Upper lobe of left lung (tissue), 6 donors: ENCODE measurements around the gene KRTAP4-9. TPM values are rescaled to one million over a fixed set of nuclear protein-coding genes. Genes with fewer than 3 reads are reported as not detected.
"Not testable (repeated sequence)": the region's sequence is repeated elsewhere in the genome, so short reads cannot be mapped to it uniquely, and the experiment has no call there.

Experiments
- ATAC-seq, 2 donors: fragments of 200-7000 bp; cut with Tn5 transposase; one replicate each; pipeline ENCODE4 v1.9.1; 2022; ENCODE audit warnings: mild to moderate bottlenecking in 2 of 2, moderate library complexity in 2 of 2; ENCODE audit not compliant: low FRiP score in 2 of 2
- DNase-seq, 2 donors: peaks; one replicate each; pipeline ENCODE4 v3.0.0-alpha.2; 2019 to 2020
- H3K27ac ChIP-seq, 4 donors: fragments of 200-600 bp; sonication (generic); one replicate each; pipeline ENCODE4 v1.5.1; 2016 to 2019
- H3K27me3 ChIP-seq, 4 donors: fragments of 200-600 bp; sonication (generic); one replicate each; pipeline ENCODE4 v1.5.1; 2017 to 2019
- H3K36me3 ChIP-seq, 4 donors: fragments of 200-600 bp; sonication (generic); one replicate each; pipeline ENCODE4 v1.5.1; 2016 to 2019
- H3K4me1 ChIP-seq, 4 donors: fragments of 200-600 bp; sonication (generic); one replicate each; pipeline ENCODE4 v1.5.1; 2018 to 2019
- H3K4me3 ChIP-seq, 4 donors: fragments of 200-600 bp; sonication (generic); one replicate each; pipeline ENCODE4 v1.5.1; 2017 to 2019; ENCODE audit warnings: mild to moderate bottlenecking in 2 of 4, moderate library complexity in 1 of 4
- H3K9me3 ChIP-seq, 4 donors: fragments of 200-600 bp; sonication (generic); one replicate each; pipeline ENCODE4 v1.5.1; 2018 to 2019
- EP300 ChIP-seq, 4 donors: sonication (generic); formaldehyde crosslinking; IDR thresholded peaks; one replicate each; pipeline ENCODE4 v1.5.1; 2017; ENCODE audit warnings: antibody characterized with exemption in 4 of 4, control low read depth in 2 of 4
- POLR2A ChIP-seq, 4 donors: fragments of 450-650 bp; IDR thresholded peaks; one replicate each; pipeline ENCODE4 v1.5.1; 2016 to 2017; ENCODE audit warnings: antibody characterized with exemption in 4 of 4, mild to moderate bottlenecking in 2 of 4
- POLR2AphosphoS5 ChIP-seq, 2 donors: sonication (generic); formaldehyde crosslinking; IDR thresholded peaks; one replicate each; pipeline ENCODE4 v1.5.1; 2017; ENCODE audit warnings: antibody characterized with exemption in 2 of 2
- WGBS, 2 donors: methylation state at CpG; one replicate each; pipeline ENCODE4 v1.1.5; 2017 to 2018; 5-methylcytosine and 5-hydroxymethylcytosine counted together
- total RNA-seq, 6 donors: library from RNA; depleted of rRNA in 4 of 6; stranded (reverse); fragments of >200 nt in 4 of 6; gene quantifications; one replicate each; pipeline versions ENCODE4 v1.1.0 to v1.2.1, GENCODE V29; 2016 to 2021
- TF ChIP-seq, protein P1 (sequence below), 6 experiments: fragments of 450-650 bp in 4 of 6; fragments of 200-600 bp in 2 of 6; sonication (generic) in 2 of 6; IDR thresholded peaks; one replicate each; pipeline ENCODE4 v1.5.1; 2016 to 2019; ENCODE audit warnings: antibody characterized with exemption in 6 of 6
- donor health status: DM: no; HTN: no; CAD: no; lungs with moderate emphysema.
- donor health status: DM: no; HTN: yes; CAD: no; lungs with severe emphysema.

KRTAP4-9 gene
- total RNA-seq, 6 donors from 2014 or later: not detected

DNA sequence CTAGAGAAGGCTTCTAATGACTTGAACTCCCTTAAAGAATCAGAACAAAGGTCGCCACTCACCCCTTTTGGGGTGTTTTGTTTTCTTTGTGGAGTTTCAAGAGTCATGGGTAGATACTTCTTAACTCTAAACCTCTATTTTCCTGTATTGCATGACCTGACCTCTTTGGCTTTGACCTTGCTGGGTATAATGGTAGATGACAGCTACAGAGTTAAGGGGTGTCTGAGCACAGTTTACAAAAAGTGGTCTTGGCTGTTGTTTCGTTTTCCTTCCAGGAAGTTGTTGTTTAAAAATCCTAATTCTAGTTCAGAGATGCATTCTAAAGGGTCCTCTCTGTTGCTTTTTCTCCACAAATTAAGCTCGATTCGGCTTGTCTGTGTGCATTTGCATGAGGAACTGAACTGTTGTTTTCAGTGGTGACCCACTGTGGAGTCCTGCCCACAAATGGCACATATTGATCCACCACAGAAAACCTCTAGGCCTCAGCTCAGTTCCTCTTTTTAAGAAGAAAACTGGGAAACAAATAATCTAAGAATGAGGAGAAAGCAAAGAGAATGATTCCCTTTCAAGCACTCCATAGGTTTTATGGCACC lies 16.3 kb upstream of the KRTAP4-9 start:
- not testable (repeated sequence) for H3K36me3 ChIP-seq, H3K27ac ChIP-seq, H3K27me3 ChIP-seq, H3K4me1 ChIP-seq, H3K4me3 ChIP-seq, H3K9me3 ChIP-seq, ATAC-seq, DNase-seq
- WGBS, 2 donors: 38 to 50% methylated on average over 4 of the region's 4 CpGs

DNA sequence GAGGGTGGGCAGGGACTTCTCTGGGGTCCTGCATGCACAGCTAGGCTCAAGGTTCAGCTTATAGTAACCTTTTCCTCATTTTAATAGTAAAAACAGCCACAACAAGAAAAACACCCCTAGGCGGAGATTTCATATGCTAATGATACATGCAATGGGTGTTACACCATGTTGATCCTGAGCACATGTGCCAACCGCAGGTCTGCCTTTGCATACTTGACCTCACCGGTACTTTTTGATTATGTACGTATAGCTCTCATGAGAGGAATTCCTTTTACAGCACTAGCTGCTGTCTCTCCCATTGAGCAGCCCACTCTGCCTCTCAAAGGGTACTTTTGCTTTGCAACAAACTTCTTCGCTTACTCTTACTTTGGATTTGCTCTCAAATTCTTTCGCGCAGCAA lies 9.1 kb upstream of the KRTAP4-9 start:
- H3K27ac ChIP-seq: no peak overlapping the region
- ATAC-seq (no peak), DNase-seq (no peak)
- no peak overlapping the region for H3K4me3 ChIP-seq
- TF ChIP-seq EP300 (IDR thresholded peaks at IDR 0.05) (no peak), POLR2AphosphoS5 (IDR thresholded peaks at IDR 0.05) (no peak), POLR2A (IDR thresholded peaks at IDR 0.05) (no peak)
- TF ChIP-seq, protein P1, sequence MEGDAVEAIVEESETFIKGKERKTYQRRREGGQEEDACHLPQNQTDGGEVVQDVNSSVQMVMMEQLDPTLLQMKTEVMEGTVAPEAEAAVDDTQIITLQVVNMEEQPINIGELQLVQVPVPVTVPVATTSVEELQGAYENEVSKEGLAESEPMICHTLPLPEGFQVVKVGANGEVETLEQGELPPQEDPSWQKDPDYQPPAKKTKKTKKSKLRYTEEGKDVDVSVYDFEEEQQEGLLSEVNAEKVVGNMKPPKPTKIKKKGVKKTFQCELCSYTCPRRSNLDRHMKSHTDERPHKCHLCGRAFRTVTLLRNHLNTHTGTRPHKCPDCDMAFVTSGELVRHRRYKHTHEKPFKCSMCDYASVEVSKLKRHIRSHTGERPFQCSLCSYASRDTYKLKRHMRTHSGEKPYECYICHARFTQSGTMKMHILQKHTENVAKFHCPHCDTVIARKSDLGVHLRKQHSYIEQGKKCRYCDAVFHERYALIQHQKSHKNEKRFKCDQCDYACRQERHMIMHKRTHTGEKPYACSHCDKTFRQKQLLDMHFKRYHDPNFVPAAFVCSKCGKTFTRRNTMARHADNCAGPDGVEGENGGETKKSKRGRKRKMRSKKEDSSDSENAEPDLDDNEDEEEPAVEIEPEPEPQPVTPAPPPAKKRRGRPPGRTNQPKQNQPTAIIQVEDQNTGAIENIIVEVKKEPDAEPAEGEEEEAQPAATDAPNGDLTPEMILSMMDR (IDR thresholded peaks at IDR 0.05): no peak
- H3K36me3 ChIP-seq: no peaks in the 10 kb centered on the region
- H3K4me1 ChIP-seq: no peaks in the 10 kb centered on the region
- no peaks in the 10 kb centered on the region for H3K9me3 ChIP-seq
- H3K27me3 ChIP-seq: no peaks in the 10 kb centered on the region
- 66 to 80% methylated on average over 7 of the region's 7 CpGs for WGBS, 2 donors

DNA sequence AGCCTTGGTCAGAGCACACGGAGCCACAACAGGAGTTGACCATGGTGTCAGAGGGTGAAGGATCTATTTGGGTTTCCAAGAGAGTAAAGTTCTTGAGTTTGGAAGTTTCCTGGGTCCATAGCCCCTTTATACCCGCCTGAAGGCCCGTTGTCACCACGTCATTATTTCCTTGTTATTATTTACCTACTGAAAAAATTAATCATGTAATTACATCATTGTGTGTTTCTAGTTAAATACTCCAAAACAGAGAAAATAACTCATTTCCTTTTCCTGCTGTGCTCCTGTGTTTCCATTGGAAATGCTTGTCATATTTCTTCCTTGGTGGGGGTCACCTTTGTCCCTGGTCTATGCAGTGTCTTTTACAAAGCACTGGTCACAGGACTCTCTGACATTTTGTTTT lies 7.1 kb upstream of the KRTAP4-9 start, which contains the start of gene KRTAP4-8:
TSS of gene KRTAP4-8 (minus strand) at position 101 of the 400 bp plus-strand sequence. CDS start at position 43, 58 bp downstream.
- TF ChIP-seq POLR2AphosphoS5 (IDR thresholded peaks at IDR 0.05): no peak
- TF ChIP-seq POLR2A (IDR thresholded peaks at IDR 0.05): no peak
- TF ChIP-seq, protein P1 (IDR thresholded peaks at IDR 0.05): no peak
- TF ChIP-seq EP300 (IDR thresholded peaks at IDR 0.05): no peak
- Histone ChIP-seq H3K4me1 (no peaks in the 10 kb centered on the region), H3K27me3 (no peaks in the 10 kb centered on the region), H3K36me3 (no peaks in the 10 kb centered on the region), H3K27ac (no peak within 1 kb of the TSS), H3K9me3 (no peaks in the 10 kb centered on the region), H3K4me3 (no peak within 1 kb of the TSS)
- no peak for ATAC-seq
- no peak for DNase-seq
- 77 to 78% methylated on average over 4 of the region's 4 CpGs for WGBS, 2 donors

GRCh38 chr17:41098481-41098880 lies 6.7 kb upstream of the KRTAP4-9 start:
- WGBS, 2 donors: 79 to 87% methylated on average over 6 of the region's 6 CpGs
- ATAC-seq: no peak
- no peak for TF ChIP-seq POLR2AphosphoS5 (IDR thresholded peaks at IDR 0.05)
- TF ChIP-seq EP300 (IDR thresholded peaks at IDR 0.05): no peak
- no peaks in the 10 kb centered on the region for H3K36me3 ChIP-seq
- no peak for DNase-seq
- no peaks in the 10 kb centered on the region for H3K9me3 ChIP-seq
- no peaks in the 10 kb centered on the region for H3K27me3 ChIP-seq
- no peak overlapping the region for H3K4me3 ChIP-seq
- H3K4me1 ChIP-seq: no peaks in the 10 kb centered on the region
- H3K27ac ChIP-seq: no peak overlapping the region

DNA sequence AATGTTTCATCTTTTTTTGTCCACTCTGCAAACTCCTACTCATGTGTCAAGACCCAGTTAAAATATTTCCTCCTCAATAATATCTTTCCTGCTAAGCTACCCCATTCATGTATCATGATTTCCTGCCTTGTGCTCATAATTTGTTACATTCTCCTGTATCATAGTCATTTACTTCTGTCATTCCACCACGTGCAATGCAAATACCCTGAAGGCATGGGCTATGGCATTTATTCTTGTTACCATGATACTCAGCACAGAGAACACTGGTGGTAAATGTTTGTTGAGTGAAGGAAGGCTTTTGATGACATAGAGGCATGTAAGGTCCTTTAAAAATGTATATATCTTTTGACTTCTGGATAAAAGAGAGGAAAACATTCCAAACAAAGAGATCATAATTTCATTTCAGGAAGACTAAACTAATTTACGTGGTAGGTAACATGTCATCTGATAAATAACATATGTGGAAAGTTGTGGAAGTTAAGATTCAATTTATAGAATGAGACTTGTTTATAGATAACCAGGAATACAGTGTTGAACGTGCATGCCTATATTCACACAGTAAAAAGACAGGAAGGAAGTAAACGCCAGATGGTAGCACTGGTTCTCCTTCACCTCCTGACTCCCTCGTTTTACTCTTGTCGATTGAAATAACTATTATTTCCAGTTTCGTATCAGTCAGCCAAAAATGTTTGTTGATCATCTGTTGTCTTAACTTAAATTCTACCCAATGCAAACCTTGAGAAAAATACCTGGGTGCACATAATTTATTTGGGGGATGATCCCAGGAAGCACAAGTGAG lies 5.3 kb upstream of the KRTAP4-9 start:
- WGBS, 2 donors: 35 to 49% methylated on average over 7 of the region's 7 CpGs
- H3K27ac ChIP-seq, H3K9me3 ChIP-seq, H3K27me3 ChIP-seq, ATAC-seq, H3K36me3 ChIP-seq, DNase-seq, H3K4me3 ChIP-seq, H3K4me1 ChIP-seq: not testable (repeated sequence)

GRCh38 chr17:41101586-41102259 lies 3.5 kb upstream of the KRTAP4-9 start, which contains the start of gene KRTAP4-16:
Gene KRTAP4-16 (minus strand): TSS chr17:41102209. CDS start chr17:41102209, 0 bp downstream.
- H3K27ac ChIP-seq: no peak within 1 kb of the TSS
- H3K4me1 ChIP-seq: no peaks in the 10 kb centered on the region
- no peak for ATAC-seq
- H3K4me3 ChIP-seq: no peak within 1 kb of the TSS
- 49 to 64% methylated on average over 8 to 10 of the region's 10 CpGs for WGBS, 2 donors
- peak in 1 of 2 donors; percentile 52 for DNase-seq
- TF ChIP-seq POLR2AphosphoS5 (IDR thresholded peaks at IDR 0.05): no peak
- no peak for TF ChIP-seq POLR2A (IDR thresholded peaks at IDR 0.05)
- TF ChIP-seq EP300 (IDR thresholded peaks at IDR 0.05): no peak
- TF ChIP-seq, protein P1 (IDR thresholded peaks at IDR 0.05): no peak
- H3K9me3 ChIP-seq: no peaks in the 10 kb centered on the region
- no peaks in the 10 kb centered on the region for H3K36me3 ChIP-seq
- H3K27me3 ChIP-seq: no peaks in the 10 kb centered on the region
